ENCODE results near the gene TBC1D10B.
"Not testable (repeated sequence)": the region's sequence is repeated elsewhere in the genome, so short reads cannot be mapped to it uniquely, and the experiment has no call there.

The TBC1D10B gene

GRCh38 chr16:30397776-30398660, 27.7 kb upstream of the TBC1D10B start:
- no peak for DNase-seq (ENCODE audit: low spot score)

- DNase-seq (ENCODE audit: low spot score): no peak
Observed at GRCh38 chr16:30397056-30397455, 26.8 kb upstream of the TBC1D10B start.

- DNase-seq (ENCODE audit: low spot score): not testable (repeated sequence)
Observed at GRCh38 chr16:30396627-30397026, 26.3 kb upstream of the TBC1D10B start.

GRCh38 chr16:30395992-30396585, 25.8 kb upstream of the TBC1D10B start:
- DNase-seq (ENCODE audit: low spot score): no peak

GRCh38 chr16:30395155-30395991, 25.1 kb upstream of the TBC1D10B start, which contains the start of gene ZNF48:
Gene ZNF48, plus strand, starts transcription at chr16:30395420. Its CDS starts 375 bp downstream, at chr16:30395795.
- DNase-seq (ENCODE audit: low spot score): peak; percentile 92

GRCh38 chr16:30394592-30395154, 24.4 kb upstream of the TBC1D10B start:
- DNase-seq (ENCODE audit: low spot score): no peak

GRCh38 chr16:30383521-30383920, 13.2 kb upstream of the TBC1D10B start:
- DNase-seq (ENCODE audit: low spot score): no peak

- peak; percentile 41 for DNase-seq (ENCODE audit: low spot score)
Observed at GRCh38 chr16:30382111-30382881, 12.0 kb upstream of the TBC1D10B start, which contains the start of gene SEPTIN1. Gene SEPTIN1, minus strand, starts transcription at chr16:30382561. Its CDS starts 19 bp downstream, at chr16:30382542.

- peak; percentile 48 for DNase-seq (ENCODE audit: low spot score)
Observed at GRCh38 chr16:30381291-30382041, 11.2 kb upstream of the TBC1D10B start.

GRCh38 chr16:30380803-30381208, 10.5 kb upstream of the TBC1D10B start:
- peak; percentile 48 for DNase-seq (ENCODE audit: low spot score)

GRCh38 chr16:30380072-30380802, 9.9 kb upstream of the TBC1D10B start:
- no peak for DNase-seq (ENCODE audit: low spot score)

GRCh38 chr16:30379158-30379783, 9.0 kb upstream of the TBC1D10B start:
- no peak for DNase-seq (ENCODE audit: low spot score)

- DNase-seq (ENCODE audit: low spot score): peak; percentile 100
Observed at GRCh38 chr16:30378236-30379157, 8.2 kb upstream of the TBC1D10B start.

- peak; percentile 92 for DNase-seq (ENCODE audit: low spot score)
Observed at GRCh38 chr16:30377812-30378235, 7.5 kb upstream of the TBC1D10B start.

GRCh38 chr16:30377050-30377811, 6.9 kb upstream of the TBC1D10B start:
- no peak for DNase-seq (ENCODE audit: low spot score)

- DNase-seq (ENCODE audit: low spot score): peak; percentile 48
Observed at GRCh38 chr16:30376461-30376902, 6.2 kb upstream of the TBC1D10B start.

GRCh38 chr16:30375864-30376263, 5.6 kb upstream of the TBC1D10B start:
- DNase-seq (ENCODE audit: low spot score): peak; percentile 53
